Natural killer cell (primary cell): ENCODE results near the gene RNF213. TPM values are rescaled to one million over a fixed set of nuclear protein-coding genes. Genes with fewer than 3 reads are reported as not detected.

Source experiments
- ATAC-seq, 3 donors: fragments of 150-1000 bp in 2 of 3; fragments of 200-7000 bp in 1 of 3; cut with Tn5 transposase; 1 replicate in 1 of 3; 2 replicates in 2 of 3; pipeline ENCODE4 v1.10.0; 2021; ENCODE audit warnings: mild to moderate bottlenecking in 2 of 3, moderate library complexity in 2 of 3
- DNase-seq, 2 donors: peaks; one replicate each; pipeline versions ENCODE4 v3.0.0 to v3.0.0-alpha.2; 2013 to 2021; ENCODE audit warnings: mixed read lengths in 1 of 2
- H3K27ac ChIP-seq: one replicate; pipeline ENCODE4 v1.5.1; 2013; ENCODE audit warnings: mild to moderate bottlenecking, low read length
- H3K27me3 ChIP-seq: one replicate; pipeline ENCODE4 v1.6.1; 2013; ENCODE audit warnings: low read length; ENCODE audit not compliant: control insufficient read depth, insufficient read depth
- H3K36me3 ChIP-seq: one replicate; pipeline ENCODE4 v1.6.1; 2013; ENCODE audit warnings: low read length; ENCODE audit not compliant: control insufficient read depth, insufficient read depth
- H3K4me1 ChIP-seq: one replicate; pipeline ENCODE4 v1.6.1; 2013; ENCODE audit warnings: low read length; ENCODE audit not compliant: control insufficient read depth, insufficient read depth
- H3K4me3 ChIP-seq: one replicate; pipeline ENCODE4 v1.5.1; 2013; ENCODE audit warnings: low read length
- H3K9me3 ChIP-seq: one replicate; pipeline ENCODE4 v1.6.1; 2013; ENCODE audit warnings: low read length; ENCODE audit not compliant: control insufficient read depth, insufficient read depth
- H3K27ac Mint-ChIP-seq, 2 donors: one replicate each; pipeline ENCODE4 v1.8.0; 2022; ENCODE audit warnings: mild to moderate bottlenecking in 2 of 2, mixed read lengths in 2 of 2, moderate library complexity in 1 of 2
- H3K27me3 Mint-ChIP-seq, 2 donors: one replicate each; pipeline ENCODE4 v1.8.0; 2022; ENCODE audit warnings: low read depth in 2 of 2, mixed read lengths in 2 of 2
- H3K36me3 Mint-ChIP-seq: one replicate; pipeline ENCODE4 v1.8.0; 2022; ENCODE audit warnings: mixed read lengths
- H3K4me1 Mint-ChIP-seq, 2 donors: one replicate each; pipeline ENCODE4 v1.8.0; 2022; ENCODE audit warnings: mixed read lengths in 2 of 2
- H3K4me3 Mint-ChIP-seq: one replicate; pipeline ENCODE4 v1.8.0; 2022; ENCODE audit warnings: mild to moderate bottlenecking, moderate library complexity, mixed read lengths
- H3K9me3 Mint-ChIP-seq, 2 donors: one replicate each; pipeline ENCODE4 v1.8.0; 2022; ENCODE audit warnings: mixed read lengths in 2 of 2
- WGBS: methylation state at CpG from one replicate; pipeline ENCODE4 v1.1.7; 2013; ENCODE audit warnings: missing lambda C conversion rate; ENCODE audit not compliant: insufficient coverage; 5-methylcytosine and 5-hydroxymethylcytosine counted together
- intact Hi-C: fragments of 100-400 bp; cut with micrococcal nuclease; formaldehyde crosslinking; loops from one replicate; pipeline ENCODE4 v1.14.2; 2022
- total RNA-seq, 4 donors: library from RNA; stranded (reverse); fragments of 120-200 nt in 1 of 4; gene quantifications; one replicate each; pipeline versions ENCODE4 v1.2.3 to v1.2.4, GENCODE V29; 2013 to 2022
- TF ChIP-seq, protein P1 (sequence below): fragments of 200-600 bp; IDR thresholded peaks from one replicate; pipeline ENCODE4 v1.8.0; 2022; ENCODE audit warnings: antibody characterized with exemption

The RNF213 gene
- total RNA-seq, 3 donors from 2014 or later (not counting 1 experiment from before 2014, with no cell fraction given), result 929 to 1,120 (median 1,060) TPM

GRCh38 chr17:80364091-80364691 lies 103.5 kb downstream of the RNF213 start:
- Histone ChIP-seq H3K9me3 (no peaks in the 10 kb centered on the region), H3K27ac (no peak overlapping the region), H3K27me3 (no peaks in the 10 kb centered on the region), H3K4me1 (no peaks in the 10 kb centered on the region), H3K4me3 (no peak overlapping the region), H3K36me3 (peaks cover 95% of the 10 kb centered on the region)
- Mint-ChIP-seq H3K27ac (peak overlapping the region in 1 of 2 donors; percentile 10), H3K4me1 (no peaks in the 10 kb centered on the region), H3K27me3 (no peaks in the 10 kb centered on the region), H3K36me3 (peaks cover 25% of the 10 kb centered on the region), H3K4me3 (no peak overlapping the region), H3K9me3 (no peaks in the 10 kb centered on the region)
- DNase-seq (peak in 1 of 2 donors; percentile 28), ATAC-seq (peak in 1 of 3 donors; percentile 12)
- WGBS, result 94% methylated on average over 29 of the region's 29 CpGs
- intact Hi-C loops, result no loop called here
- TF ChIP-seq, protein P1, sequence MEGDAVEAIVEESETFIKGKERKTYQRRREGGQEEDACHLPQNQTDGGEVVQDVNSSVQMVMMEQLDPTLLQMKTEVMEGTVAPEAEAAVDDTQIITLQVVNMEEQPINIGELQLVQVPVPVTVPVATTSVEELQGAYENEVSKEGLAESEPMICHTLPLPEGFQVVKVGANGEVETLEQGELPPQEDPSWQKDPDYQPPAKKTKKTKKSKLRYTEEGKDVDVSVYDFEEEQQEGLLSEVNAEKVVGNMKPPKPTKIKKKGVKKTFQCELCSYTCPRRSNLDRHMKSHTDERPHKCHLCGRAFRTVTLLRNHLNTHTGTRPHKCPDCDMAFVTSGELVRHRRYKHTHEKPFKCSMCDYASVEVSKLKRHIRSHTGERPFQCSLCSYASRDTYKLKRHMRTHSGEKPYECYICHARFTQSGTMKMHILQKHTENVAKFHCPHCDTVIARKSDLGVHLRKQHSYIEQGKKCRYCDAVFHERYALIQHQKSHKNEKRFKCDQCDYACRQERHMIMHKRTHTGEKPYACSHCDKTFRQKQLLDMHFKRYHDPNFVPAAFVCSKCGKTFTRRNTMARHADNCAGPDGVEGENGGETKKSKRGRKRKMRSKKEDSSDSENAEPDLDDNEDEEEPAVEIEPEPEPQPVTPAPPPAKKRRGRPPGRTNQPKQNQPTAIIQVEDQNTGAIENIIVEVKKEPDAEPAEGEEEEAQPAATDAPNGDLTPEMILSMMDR, result no peak

DNA sequence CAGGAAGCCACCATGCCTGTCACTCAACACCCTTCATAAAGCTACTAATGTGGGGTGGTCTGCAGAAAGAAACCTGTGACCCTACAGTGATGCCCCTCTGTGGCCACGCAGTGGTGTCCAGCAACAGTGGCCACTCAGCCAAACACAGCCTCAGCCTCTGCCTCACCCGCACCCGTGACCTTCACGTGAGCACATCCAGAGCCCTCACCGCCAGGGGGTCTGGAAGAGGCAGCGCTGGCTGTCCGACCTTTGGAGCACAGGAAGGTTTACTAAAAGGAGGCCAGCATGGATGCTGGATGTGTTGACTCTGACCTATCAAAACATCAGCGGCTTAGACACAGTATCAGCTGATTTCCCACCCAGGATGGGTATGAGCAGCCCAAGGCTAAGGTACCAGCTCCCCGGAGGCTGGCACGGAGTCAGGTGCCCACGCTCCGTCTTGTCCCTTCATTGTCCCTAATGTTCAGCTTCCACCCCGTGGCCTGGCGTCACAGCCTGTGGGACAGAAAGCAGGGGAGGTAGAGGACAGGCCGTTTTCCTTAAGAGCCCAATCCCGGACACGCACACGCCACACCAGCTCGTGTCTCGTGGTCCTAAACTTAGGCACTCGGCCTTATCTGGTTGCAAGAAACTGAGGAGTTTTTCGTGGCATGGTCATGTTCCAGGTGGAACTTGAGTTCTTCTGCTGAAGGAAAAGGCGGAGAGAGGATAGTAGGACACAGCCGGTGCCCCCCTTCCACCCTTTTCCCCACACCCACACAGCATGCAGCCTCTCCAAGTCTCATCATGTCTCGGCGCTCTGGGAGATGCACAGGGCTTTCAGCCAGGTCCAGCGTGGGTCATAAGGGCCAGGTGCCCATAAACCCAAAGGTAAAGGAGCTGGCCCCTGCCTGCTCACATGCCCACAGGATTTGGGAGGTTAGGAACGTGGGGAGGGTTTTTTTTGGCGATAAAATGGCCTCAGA lies 104.6 kb downstream of the RNF213 start:
- Mint-ChIP-seq H3K4me3 (no peak overlapping the region), H3K4me1 (no peaks in the 10 kb centered on the region), H3K36me3 (peaks cover 25% of the 10 kb centered on the region), H3K9me3 (no peaks in the 10 kb centered on the region), H3K27ac (no peak overlapping the region), H3K27me3 (no peaks in the 10 kb centered on the region)
- no peaks in the 10 kb centered on the region for H3K4me1 ChIP-seq
- intact Hi-C loops, result no loop called here
- no peak for DNase-seq
- no peaks in the 10 kb centered on the region for H3K27me3 ChIP-seq
- TF ChIP-seq, protein P1, result no peak
- no peak for ATAC-seq
- H3K36me3 ChIP-seq, result peaks cover 95% of the 10 kb centered on the region
- no peaks in the 10 kb centered on the region for H3K9me3 ChIP-seq
- no peak overlapping the region for H3K4me3 ChIP-seq
- no peak overlapping the region for H3K27ac ChIP-seq
- 96% methylated on average over 28 of the region's 29 CpGs for WGBS

DNA sequence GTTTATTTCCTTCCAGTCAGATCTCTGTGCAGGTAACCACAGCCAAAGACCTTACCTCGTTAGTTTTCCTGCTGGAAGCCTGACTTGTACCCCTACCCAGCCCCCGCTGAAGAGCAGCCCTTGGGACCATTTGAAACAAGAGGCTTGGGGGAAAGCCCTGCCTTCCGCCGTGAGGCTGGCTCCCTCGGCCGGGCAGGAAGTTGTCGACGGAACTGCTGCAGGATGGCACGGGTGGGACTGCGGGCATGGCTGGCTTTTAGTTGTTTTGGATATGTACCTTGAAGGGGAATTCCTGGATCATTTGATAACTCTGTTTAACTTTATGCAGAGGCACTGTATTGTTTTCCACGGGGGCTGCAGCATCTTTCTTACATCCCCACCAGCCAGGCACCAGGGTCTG lies 105.3 kb downstream of the RNF213 start:
- TF ChIP-seq, protein P1, result no peak
- H3K4me1 Mint-ChIP-seq, result no peaks in the 10 kb centered on the region

More for the DNA sequence above, 105.3 kb downstream of the RNF213 start:
- Mint-ChIP-seq H3K27ac (no peak overlapping the region), H3K9me3 (no peaks in the 10 kb centered on the region), H3K36me3 (peaks cover 20% of the 10 kb centered on the region), H3K27me3 (no peaks in the 10 kb centered on the region), H3K4me3 (no peak overlapping the region)
- Histone ChIP-seq H3K27ac (no peak overlapping the region), H3K4me3 (no peak overlapping the region), H3K9me3 (no peaks in the 10 kb centered on the region), H3K36me3 (peaks cover 95% of the 10 kb centered on the region), H3K27me3 (no peaks in the 10 kb centered on the region), H3K4me1 (no peaks in the 10 kb centered on the region)
- 93% methylated on average over 11 of the region's 11 CpGs for WGBS
- intact Hi-C loops, result no loop called here
- no peak for ATAC-seq
- DNase-seq, result no peak
